Vagina (tissue), 2 donors: ENCODE measurements around the gene FCHSD2. TPM values are rescaled to one million over a fixed set of nuclear protein-coding genes. Genes with fewer than 3 reads are reported as not detected.
"Not testable (repeated sequence)": the region's sequence is repeated elsewhere in the genome, so short reads cannot be mapped to it uniquely, and the experiment has no call there.

Source experiments
- DNase-seq, 2 donors: peaks; one replicate each; pipeline ENCODE4 v3.0.0-alpha.2; 2017; ENCODE audit errors: extremely low spot score in 2 of 2
- H3K27ac ChIP-seq: fragments of 200-600 bp; sonication (generic); one replicate; pipeline ENCODE4 v1.5.1; 2019
- H3K27me3 ChIP-seq: fragments of 200-600 bp; sonication (generic); one replicate; pipeline ENCODE4 v1.5.1; 2019
- H3K36me3 ChIP-seq, 2 donors: fragments of 200-600 bp; sonication (generic); one replicate each; pipeline ENCODE4 v1.5.1; 2017 to 2019
- H3K4me1 ChIP-seq: fragments of 200-600 bp; sonication (generic); one replicate; pipeline ENCODE4 v1.5.1; 2019
- H3K4me3 ChIP-seq, 2 donors: fragments of 200-600 bp; sonication (generic); 1 replicate in 1 of 2; 2 replicates in 1 of 2; pipeline ENCODE4 v1.5.1; 2016 to 2019
- H3K9me3 ChIP-seq: fragments of 200-600 bp; sonication (generic); one replicate; pipeline ENCODE4 v1.5.1; 2019
- CTCF ChIP-seq, 3 experiments: fragments of 450-650 bp in 2 of 3; fragments of 200-600 bp in 1 of 3; sonication (generic) in 1 of 3; IDR thresholded peaks; one replicate each; pipeline ENCODE4 v1.5.1; 2017 to 2019; ENCODE audit warnings: antibody characterized with exemption in 3 of 3, mild to moderate bottlenecking in 2 of 3, moderate library complexity in 2 of 3
- POLR2A ChIP-seq, 2 donors: fragments of 450-650 bp; IDR thresholded peaks; one replicate each; pipeline ENCODE4 v1.6.1; 2017; ENCODE audit warnings: antibody characterized with exemption in 2 of 2, mild to moderate bottlenecking in 2 of 2, moderate library complexity in 2 of 2
- POLR2AphosphoS5 ChIP-seq, 2 donors: sonication (generic); formaldehyde crosslinking; IDR thresholded peaks; one replicate each; pipeline ENCODE4 v1.9.0; 2017; ENCODE audit warnings: antibody characterized with exemption in 2 of 2, mild to moderate bottlenecking in 2 of 2, low read depth in 1 of 2; ENCODE audit not compliant: insufficient read depth in 1 of 2
- intact Hi-C: fragments of 100-400 bp; cut with DNase I; formaldehyde crosslinking; loops from one replicate; pipeline ENCODE4 v1.15.1; 2023
- total RNA-seq: library from RNA; depleted of rRNA; stranded (reverse); fragments of >200 nt; gene quantifications from one replicate; pipeline ENCODE4 v1.2.3, GENCODE V29; 2016

FCHSD2 gene
- total RNA-seq, 1 donor from 2014 or later = 15.7 TPM

GRCh38 chr11:72793425-72794367 is 348.4 kb downstream of the FCHSD2 start, which contains the start of gene STARD10:
TSS of gene STARD10 (minus strand) at chr11:72794047. CDS start at chr11:72781181, 12,866 bp downstream.
- DNase-seq = peak in 1 of 2 donors; percentile 95
- Histone ChIP-seq H3K27ac (peak within 1 kb of the TSS; percentile 92), H3K9me3 (no peaks in the 10 kb centered on the region), H3K4me1 (peaks cover 30% of the 10 kb centered on the region), H3K4me3 (peak within 1 kb of the TSS; percentile 49 to 63), H3K27me3 (no peaks in the 10 kb centered on the region), H3K36me3 (no peaks in the 10 kb centered on the region)
- TF ChIP-seq POLR2AphosphoS5 (IDR thresholded peaks at IDR 0.05; ENCODE audit: insufficient read depth in 1 of 2, low read depth in 1 of 2) (peak; percentile 93 to 96), POLR2A (IDR thresholded peaks at IDR 0.05) (no peak), CTCF (IDR thresholded peaks at IDR 0.05) (peak; percentile 98 to 100 (median 100))
- intact Hi-C loops = loop anchor here (5.0 kb wide), 1 partner anchor 71 kb away; no protein-coding TSS in a partner anchor

GRCh38 chr11:72793076-72793424 is 349.1 kb downstream of the FCHSD2 start:
- DNase-seq = no peak
- no peak for TF ChIP-seq CTCF (IDR thresholded peaks at IDR 0.05)
- no peak for TF ChIP-seq POLR2A (IDR thresholded peaks at IDR 0.05)
- TF ChIP-seq POLR2AphosphoS5 (IDR thresholded peaks at IDR 0.05; ENCODE audit: insufficient read depth in 1 of 2, low read depth in 1 of 2) = no peak
- H3K27me3 ChIP-seq = no peaks in the 10 kb centered on the region
- H3K36me3 ChIP-seq = no peaks in the 10 kb centered on the region
- peaks cover 30% of the 10 kb centered on the region for H3K4me1 ChIP-seq
- peak overlapping the region; percentile 92 for H3K27ac ChIP-seq
- H3K4me3 ChIP-seq = peak overlapping the region; percentile 49 to 63
- H3K9me3 ChIP-seq = no peaks in the 10 kb centered on the region
- intact Hi-C loops = loop anchor here (5.0 kb wide), 1 partner anchor 71 kb away; no protein-coding TSS in a partner anchor

GRCh38 chr11:72792437-72793021 is 349.6 kb downstream of the FCHSD2 start:
- TF ChIP-seq CTCF (IDR thresholded peaks at IDR 0.05) = no peak
- no peak for TF ChIP-seq POLR2AphosphoS5 (IDR thresholded peaks at IDR 0.05; ENCODE audit: insufficient read depth in 1 of 2, low read depth in 1 of 2)
- no peak for TF ChIP-seq POLR2A (IDR thresholded peaks at IDR 0.05)
- Histone ChIP-seq H3K4me1 (peaks cover 30% of the 10 kb centered on the region), H3K9me3 (no peaks in the 10 kb centered on the region), H3K27ac (peak overlapping the region; percentile 92), H3K27me3 (no peaks in the 10 kb centered on the region), H3K4me3 (no peak overlapping the region), H3K36me3 (no peaks in the 10 kb centered on the region)
- peak in 1 of 2 donors; percentile 87 for DNase-seq
- intact Hi-C loops = loop anchor here (5.0 kb wide), 1 partner anchor 70 kb away; no protein-coding TSS in a partner anchor

- intact Hi-C loops = loop anchor here (5.0 kb wide), 1 partner anchor 69 kb away; no protein-coding TSS in a partner anchor
- not testable (repeated sequence) for H3K4me3 ChIP-seq, DNase-seq, H3K9me3 ChIP-seq, H3K36me3 ChIP-seq, H3K27ac ChIP-seq, H3K27me3 ChIP-seq
- peaks cover 30% of the 10 kb centered on the region for H3K4me1 ChIP-seq
Observed at GRCh38 chr11:72791228-72791627, 350.9 kb downstream of the FCHSD2 start.

- no peak for DNase-seq
- TF ChIP-seq CTCF (IDR thresholded peaks at IDR 0.05) (no peak), POLR2A (IDR thresholded peaks at IDR 0.05) (no peak), POLR2AphosphoS5 (IDR thresholded peaks at IDR 0.05; ENCODE audit: insufficient read depth in 1 of 2, low read depth in 1 of 2) (no peak)
Observed at GRCh38 chr11:72789493-72790131, 352.5 kb downstream of the FCHSD2 start.

More at GRCh38 chr11:72789493-72790131, 352.5 kb downstream of the FCHSD2 start:
- Histone ChIP-seq H3K27ac (no peak overlapping the region), H3K4me3 (no peak overlapping the region), H3K36me3 (no peaks in the 10 kb centered on the region), H3K9me3 (no peaks in the 10 kb centered on the region), H3K27me3 (no peaks in the 10 kb centered on the region), H3K4me1 (peaks cover 28% of the 10 kb centered on the region)
- intact Hi-C loops = loop anchor here (5.0 kb wide), 1 partner anchor 67 kb away; no protein-coding TSS in a partner anchor
